GM13977 (cell line): Measurements from ENCODE around the gene RBM17.
"Not testable (repeated sequence)": the region's sequence is repeated elsewhere in the genome, so short reads cannot be mapped to it uniquely, and the experiment has no call there.

Experiments
- DNase-seq: peaks from one replicate; pipeline ENCODE4 v3.0.0; 2012; ENCODE audit warnings: low spot score
- CTCF ChIP-seq: IDR thresholded peaks from 2 replicates; pipeline ENCODE4 v1.5.1; 2012; ENCODE audit warnings: mild to moderate bottlenecking, control low read depth; ENCODE audit not compliant: insufficient read depth; ENCODE audit errors: extremely low read depth, missing control alignments
- in situ Hi-C: fragments of 300-500 bp; cut with MboI; formaldehyde crosslinking; loops from one replicate; pipeline ENCODE4 v1.12.0; 2022; ENCODE audit warnings: low sequenced_read_pairs, low pct_unique_long_range_greater_than_20kb, mixed read lengths, inconsistent platforms; ENCODE audit not compliant: unreplicated experiment

RBM17 gene

DNA sequence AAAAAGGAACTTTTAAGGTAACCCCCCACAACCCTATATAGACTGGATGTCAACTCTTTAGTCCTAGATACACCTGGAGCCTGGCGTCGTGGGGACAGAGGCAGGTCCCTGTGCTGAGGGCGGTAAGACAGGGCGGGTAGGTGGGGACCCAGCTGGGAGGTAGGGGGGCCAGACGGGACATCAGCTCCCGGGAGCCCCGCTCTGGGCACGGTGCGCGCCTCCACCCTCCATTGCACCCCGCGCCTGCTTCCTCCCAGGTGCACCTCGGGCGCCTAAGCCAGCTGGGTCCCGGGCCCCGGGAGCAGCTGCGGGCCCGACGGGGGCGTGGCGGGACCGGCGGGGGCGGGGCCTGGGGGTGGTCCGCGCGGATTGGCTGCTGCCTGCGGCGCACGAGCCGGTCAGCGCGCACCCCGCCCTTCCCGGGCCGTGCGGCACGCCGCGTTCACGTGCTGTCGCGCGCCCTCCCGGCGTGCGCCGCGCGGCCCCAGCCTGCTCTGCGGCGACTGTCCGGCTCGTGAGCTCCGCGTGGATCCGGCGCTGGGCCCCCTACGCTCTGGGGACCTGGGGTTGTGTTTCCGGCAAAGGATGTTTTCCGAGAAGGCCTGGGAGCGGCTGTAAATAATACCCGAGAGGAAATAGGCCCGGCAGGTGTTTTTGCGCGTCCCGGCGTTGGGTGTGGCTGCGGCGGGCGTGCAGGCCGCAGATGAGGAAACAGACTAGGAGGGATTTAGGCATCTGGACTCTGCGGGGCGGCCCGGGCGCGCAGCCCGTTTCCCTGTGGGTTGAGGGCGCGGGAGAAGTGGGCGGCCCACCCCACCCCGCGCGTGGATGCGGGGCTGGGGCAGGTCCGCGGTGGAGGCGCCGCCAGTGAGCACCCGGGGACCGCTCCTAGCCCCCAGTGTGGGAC lies 74.8 kb downstream of the RBM17 start:
- DNase-seq = peak; percentile 98
- peak; percentile 39 for TF ChIP-seq CTCF
- in situ Hi-C loops = no loop called here

DNA sequence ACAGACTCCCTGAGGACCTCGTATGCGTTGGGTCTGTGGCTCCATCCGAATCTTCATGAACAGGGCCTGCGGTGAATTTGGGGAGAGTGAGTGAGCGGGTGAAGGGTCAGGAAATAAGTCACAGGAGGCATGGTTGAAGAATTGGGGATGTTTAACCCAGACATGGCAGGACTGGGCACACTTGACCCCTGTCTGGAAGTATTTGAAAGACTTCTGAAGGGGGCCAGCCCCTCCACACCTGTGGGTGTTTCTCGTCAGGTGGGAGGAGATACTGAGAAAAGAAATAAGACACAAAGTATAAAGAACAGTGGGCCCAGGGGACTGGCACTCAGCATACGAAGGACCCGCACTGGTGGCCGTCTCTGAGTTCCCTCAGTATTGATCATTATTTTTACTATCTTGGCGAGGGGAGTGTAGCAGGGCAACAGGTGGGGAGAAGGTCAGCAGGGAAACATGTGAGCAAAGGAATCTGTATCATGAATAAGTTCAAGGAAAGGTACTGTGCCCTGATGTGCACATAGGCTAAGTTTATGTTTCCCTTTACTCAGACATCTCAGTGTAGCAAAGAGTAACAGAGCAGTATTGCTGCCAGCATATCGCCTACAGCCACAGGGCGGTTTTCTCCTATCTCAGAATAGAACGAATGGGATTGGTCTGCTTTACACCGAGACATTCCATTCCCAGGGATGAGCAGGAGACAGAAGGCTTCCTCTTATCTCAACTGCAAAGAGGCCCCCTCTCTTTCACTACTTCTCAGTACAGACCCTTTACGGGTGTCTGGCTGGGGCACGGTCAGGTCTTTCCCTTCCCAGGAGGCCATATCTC lies 75.6 kb downstream of the RBM17 start:
- in situ Hi-C loops = no loop called here
- no peak for TF ChIP-seq CTCF
- no peak for DNase-seq

- in situ Hi-C loops = no loop called here
- TF ChIP-seq CTCF = no peak
- no peak for DNase-seq
Observed at GRCh38 chr10:6165221-6165725, 76.4 kb downstream of the RBM17 start.

- DNase-seq, in situ Hi-C loops: not testable (repeated sequence)
Observed at GRCh38 chr10:6165933-6166332, 77.1 kb downstream of the RBM17 start.
